Fibroblast of skin of left quadriceps (primary cell): Measurements from ENCODE around the gene CASP3.
"Not testable (repeated sequence)": the region's sequence is repeated elsewhere in the genome, so short reads cannot be mapped to it uniquely, and the experiment has no call there.

ENCODE experiments used
- DNase-seq, 2 experiments: peaks; one replicate each; pipeline ENCODE4 v3.0.0-alpha.2; 2013; ENCODE audit warnings: low read depth in 2 of 2

CASP3 gene

DNA sequence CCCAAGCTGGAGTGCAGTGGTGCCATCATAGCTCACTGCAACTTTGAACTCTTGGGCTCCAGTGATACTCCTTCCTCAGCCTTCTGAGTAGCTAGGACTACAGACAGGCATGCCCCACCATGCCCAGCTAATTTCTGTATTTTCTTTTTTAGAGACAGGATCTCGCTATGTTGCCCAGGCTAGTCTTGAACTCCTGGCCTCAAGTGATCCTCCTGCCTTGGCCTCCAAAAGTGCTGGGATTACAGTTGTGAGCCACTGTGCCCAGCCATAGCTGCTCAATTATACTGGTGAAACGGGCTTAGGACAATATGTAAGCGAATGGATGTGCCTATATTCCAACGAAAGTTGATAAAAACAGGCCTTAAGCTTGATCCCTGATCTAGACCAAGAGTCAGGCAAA, 13.1 kb downstream of the CASP3 start:
- no peak for DNase-seq

DNA sequence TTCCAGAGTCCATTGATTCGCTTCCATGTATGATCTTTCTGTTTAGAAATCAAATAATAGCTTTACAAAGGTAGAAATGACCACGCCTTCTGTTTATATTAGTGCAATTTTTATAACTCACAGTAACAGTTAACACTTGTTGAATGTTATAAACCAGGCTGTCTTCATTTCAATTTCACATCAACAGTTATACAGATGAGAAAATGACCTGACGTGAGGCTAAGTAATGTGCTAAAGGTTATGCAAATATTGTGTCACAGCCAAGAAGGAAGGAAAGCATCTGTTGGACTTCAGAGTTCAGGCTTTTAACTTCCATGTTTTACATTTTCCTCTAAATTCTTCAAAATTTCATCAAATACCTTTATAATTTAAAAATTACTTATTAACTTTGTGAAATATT, 13.9 kb downstream of the CASP3 start:
- no peak for DNase-seq

DNA sequence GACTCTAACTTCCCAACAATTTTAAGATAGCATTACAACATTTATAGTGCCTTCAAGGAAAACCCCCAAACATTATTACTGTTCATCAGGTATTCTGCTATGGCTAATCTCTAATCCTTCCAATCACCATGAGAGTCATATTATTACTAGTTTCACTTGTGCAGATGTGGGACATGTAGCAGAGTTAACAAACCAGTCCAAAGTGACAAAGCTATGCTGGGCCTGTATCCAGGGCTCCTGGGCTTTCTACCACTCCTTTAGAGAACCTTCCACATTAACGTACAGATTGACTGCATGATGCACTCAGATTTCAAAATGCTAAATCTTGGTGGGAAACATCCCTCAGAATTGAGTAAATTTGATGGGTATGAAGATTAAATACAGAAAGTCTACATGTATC, 16.4 kb downstream of the CASP3 start:
- no peak for DNase-seq

DNA sequence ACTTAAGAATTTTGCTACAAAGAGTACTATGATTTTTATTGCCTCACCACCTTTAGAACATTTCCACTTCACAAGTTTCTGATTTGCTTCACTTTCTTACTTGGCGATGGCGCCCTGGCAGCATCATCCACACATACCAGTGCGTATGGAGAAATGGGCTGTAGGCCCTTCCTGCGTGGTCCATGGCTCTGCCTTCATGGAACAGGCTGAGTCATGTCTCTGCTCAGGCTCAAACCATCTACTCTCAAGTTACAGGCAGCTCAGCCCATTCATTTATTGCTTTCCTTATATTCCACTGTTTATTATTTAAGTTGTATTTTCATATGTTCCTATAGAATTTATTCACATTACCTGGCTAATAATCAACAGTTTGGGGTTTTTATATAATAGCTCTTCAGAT, 21.1 kb downstream of the CASP3 start:
- no peak for DNase-seq

DNA sequence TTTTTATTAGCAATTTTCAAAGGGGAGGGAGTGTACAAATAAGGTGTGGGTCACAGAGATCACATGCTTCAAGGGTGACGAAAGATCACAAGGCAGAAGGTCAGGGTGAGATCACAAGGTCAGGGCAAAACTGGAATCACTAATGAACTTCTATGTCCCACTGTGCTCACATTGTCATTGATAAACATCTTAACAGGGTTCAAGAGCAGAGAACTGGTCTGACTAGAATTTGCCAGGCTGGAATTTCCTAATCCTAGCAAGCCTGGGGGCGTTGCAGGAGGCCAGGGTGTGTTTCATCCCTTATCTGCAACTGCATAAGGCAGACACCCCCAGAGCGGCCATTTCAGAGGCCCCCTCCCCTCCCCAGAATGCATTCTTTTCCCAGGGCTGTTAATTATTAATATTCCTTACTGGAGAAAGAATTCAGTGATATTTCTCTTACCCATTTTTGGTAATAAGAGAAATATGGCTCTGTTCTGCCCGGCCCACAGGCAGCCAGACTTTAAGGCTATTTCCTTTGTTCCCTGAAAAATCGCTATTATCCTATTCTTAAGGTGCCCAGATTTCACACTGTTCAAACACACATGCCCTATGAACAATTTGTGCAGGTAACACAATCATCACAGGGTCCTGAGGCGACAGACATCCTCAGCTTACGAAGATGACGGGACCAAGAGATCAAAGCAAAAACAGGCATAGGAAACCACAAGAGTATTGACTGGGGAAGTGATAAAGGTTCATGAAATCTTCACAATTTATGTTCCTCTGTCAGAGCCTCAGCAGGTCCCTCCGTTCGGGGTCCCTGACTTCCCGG, 23.3 kb downstream of the CASP3 start:
- not testable (repeated sequence) for DNase-seq

DNA sequence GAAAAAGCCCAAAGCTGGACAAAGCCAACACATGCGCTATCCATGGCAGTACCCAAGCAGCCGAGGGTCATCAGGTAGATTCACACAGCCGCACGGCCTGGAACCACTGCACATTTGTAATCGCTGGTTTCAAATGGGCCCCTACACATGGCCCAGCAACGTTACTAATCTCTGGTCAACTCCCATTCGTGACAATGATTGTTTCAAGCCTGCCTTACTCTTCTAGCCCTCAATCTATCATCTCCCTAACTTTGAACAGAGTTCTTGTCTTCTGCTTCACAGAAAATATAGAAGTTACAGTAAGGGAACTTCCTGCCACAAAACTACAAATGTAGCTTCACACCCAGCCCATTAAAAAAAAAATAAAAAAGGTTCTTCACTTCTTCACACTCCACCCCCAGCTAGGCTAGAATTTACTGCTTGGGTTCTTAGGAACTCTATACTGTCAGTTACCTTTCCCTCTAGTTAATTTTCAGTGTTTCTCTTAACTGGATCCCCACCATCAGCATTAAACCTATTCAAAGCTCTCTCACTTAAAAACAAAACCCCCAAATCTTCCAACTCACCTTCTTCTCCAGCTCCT, 24.2 kb downstream of the CASP3 start:
- no peak for DNase-seq

DNA sequence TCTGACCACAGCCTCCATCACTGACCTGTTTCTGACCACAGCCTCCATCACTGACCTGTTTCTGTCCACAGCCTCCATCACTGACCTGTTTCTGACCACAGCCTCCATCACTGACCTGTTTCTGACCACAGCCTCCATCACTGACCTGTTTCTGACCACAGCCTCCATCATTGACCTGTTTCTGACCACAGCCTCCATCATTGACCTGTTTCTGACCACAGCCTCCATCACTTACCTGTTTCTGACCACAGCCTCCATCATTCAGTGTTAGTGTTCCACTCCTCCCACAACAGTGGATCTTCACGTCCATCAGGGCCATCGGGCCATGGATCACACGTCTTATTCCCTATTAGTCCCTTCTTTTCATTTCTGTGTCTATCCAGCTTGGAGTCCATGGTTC, 24.7 kb downstream of the CASP3 start:
- DNase-seq: not testable (repeated sequence)

DNA sequence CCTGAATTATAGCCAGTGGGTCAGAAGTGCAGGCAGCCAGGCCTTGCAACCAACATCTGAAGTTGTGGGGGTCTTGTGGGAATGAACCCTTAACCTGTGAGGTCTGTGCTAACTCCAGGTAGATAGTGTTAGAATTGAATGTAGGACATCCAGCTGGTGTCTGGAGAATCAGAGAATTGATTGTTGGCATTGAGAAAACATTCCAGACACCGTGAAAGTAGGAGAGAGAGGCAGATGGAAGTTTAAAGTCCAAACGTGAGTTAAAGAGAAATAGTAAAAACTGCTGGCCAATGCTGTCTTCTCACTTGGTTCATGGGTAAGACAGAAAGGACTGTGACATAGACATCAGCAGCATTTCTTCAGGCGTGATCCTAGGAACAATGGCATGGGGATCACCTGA, 27.7 kb downstream of the CASP3 start:
- DNase-seq: no peak

DNA sequence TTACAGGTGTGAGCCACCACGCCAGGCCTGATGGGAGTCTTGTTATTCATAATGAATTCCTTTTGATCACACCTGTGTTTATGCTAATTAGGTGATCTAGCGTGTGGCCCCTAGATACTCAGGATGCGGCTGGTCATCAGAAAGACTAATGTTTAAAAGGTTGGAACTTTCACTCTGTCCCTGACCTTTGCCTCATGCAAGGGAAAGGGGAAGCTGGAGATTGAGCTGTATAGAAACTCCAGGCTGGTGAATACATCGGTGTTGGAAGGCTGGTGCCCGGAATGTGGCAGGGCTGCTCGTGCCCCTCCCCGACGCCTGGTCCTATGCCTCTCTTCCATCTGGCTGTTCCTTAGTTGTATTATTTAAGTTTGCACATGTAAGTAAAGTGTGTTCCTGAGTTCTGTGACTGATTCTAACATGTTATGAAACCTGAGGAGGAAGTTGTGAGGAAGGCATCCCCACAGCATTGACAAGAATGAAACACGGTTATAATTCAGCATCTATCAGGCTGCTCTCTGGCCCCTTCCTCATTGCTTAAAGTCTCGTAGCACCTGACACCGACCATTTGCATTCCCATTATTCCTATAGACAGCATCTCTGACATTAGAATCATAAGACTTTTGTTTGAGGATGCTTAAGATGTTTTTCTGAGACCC, 28.9 kb downstream of the CASP3 start:
- no peak for DNase-seq

DNA sequence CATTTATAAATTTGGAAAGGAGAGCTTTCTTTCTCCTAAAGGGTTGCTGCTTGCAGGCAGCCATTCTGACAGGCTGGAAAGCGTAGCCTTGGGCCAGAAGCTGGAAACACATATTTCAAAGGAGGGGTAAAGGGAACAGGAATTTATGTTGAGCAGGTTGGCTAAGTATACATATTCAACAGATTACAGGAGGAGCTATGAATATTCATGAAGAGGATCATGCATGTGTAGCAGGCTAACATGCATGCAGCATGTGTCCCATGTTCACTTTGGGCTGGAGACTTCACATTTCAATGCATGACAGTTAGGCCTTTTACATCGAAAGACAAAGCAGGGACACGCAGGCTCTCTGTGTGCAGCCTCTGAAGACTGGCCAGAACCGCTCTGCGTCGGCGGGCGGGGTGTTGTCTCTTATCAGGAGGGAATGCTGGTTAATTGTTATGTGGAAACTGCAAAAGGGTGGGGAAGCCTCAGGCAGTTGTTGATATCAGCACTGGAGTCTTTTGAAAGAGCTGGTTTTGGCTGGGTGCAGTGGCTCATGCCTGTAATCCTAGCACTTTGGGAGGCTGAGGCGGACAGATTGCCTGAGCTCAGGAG, 31.5 kb downstream of the CASP3 start:
- DNase-seq: no peak

DNA sequence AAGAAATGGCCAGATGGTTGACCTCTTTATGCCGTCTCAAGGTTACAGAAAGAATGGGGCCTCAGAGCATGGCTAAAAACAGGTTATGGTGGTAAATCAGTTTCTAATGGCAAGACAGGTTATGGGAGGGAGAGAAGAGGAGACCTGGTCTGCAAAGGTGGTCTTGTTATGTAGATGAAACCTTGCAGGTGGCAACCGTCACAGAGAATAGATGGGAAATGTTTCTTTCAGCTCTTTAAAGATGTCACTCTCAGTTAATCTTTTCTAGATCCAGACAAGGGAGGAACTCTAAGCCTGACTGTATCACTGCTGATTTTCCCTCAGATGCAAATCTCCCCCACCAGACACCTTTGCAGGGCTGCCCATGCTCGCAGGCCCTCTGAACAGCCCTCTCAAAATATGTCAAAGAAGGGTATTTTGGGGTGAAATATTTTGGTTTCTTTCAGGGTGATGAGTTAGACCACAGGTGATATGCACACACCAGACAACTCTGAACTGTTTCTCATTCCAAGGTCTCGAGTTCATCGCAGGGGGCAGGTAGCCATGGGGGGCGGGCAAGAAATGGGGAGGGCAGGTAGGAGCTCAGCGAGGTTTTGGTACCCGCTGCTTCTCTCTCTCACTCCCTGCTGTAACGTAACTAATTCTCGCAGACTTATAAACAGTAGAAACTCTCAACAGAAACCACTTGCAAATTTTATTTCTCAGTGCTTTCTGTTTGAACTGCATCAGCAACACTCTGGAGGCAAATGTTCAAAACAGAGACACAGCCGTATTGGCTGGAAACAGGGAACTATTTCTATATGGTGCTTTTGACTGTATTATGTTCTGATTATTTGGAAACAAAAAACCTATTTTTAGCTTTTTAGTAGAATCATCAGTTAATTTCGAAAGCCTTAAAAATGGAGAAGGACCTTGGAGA, 32.4 kb downstream of the CASP3 start:
- no peak for DNase-seq

DNA sequence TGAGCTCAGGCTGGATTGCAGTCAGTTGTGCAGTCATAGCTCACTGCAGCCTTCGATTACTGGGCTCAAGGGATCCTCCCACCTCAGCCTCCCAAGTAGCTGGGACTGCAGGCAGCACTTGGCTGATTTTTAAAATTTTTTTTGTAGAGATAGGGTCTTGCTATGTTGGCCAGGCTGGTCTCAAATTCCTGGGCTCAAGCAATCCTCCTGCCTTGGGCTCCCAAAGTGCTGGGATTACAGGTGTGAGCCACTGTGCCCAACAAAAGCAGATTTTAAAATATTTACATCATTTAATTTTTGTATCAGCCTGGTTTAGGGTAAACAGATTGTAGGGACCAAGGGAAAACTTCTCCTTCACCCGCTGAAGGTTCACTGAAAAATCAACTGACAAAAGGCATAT, 33.1 kb downstream of the CASP3 start:
- not testable (repeated sequence) for DNase-seq

DNA sequence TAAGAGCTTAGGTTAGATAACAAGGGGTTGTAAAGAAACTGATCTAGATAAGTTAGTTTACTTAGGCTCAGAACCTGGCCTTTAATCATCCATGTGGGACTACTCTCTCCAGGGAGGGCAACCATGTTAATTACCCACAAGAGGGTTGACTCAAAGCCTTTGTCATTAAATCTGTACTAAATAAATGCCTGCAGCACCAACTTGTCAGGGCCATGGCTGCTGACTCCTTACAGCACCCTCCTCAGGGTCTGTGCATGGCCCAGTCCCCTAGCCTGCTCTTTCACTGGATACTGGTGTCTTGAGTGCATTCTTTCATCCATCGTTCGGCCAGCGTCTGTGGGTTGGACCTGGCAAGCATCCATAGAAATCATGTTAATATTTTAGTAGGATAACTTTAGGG, 34.7 kb downstream of the CASP3 start:
- DNase-seq: no peak

DNA sequence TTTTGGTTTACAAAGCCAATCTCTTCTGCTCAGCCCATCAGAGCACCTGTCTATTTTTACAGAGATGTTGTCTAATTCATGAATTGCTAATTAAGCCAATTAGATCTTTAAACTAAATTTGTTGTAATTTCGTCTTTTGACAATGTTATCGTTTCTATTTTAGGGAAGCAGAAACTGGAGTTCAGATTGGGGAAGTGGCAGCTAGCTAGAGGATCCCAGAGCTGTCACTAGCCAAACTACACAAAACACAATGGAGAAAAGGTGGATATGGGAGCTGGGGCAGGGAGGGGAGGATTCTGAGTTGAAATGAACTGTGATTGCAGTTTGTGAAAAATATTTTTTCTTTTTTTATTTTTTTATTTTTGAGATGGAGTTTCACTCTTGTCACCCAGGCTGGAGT, 35.8 kb downstream of the CASP3 start:
- DNase-seq: no peak

DNA sequence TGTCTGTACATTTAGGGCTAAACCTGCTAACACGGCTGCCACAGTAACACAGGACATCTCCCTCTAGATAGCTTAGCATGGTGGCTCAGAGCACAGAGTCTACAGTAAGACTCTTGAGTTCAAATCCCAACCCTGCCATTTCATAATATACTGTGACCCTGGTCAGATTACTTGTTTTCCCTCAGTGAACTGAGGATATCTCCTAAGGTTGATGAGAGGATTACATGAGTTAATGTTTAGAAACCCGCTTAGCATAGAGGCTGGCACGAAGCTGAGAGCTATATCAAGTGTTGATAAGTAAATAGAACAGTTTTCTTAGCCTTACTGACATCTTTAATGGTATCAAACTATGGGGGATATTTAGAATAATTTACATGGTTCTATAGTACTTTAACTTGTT, 37.2 kb downstream of the CASP3 start:
- no peak for DNase-seq

DNA sequence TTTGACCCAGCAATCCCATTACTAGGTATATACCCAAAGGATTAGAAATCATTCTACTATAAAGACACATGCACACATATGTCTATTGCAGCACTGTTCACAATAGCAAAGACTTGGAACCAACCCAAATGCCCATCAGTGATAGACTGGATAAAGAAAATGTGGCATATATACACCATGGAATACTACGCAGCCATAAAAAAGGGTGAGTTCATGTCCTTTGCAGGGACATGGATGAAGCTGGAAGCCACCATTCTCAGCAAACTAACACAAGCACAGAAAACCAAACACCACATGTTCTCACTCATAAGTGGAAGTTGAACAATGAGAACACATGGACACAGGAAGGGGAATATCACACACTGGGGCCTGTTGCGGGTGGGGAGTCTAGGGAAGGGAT, 41.8 kb downstream of the CASP3 start:
- DNase-seq: not testable (repeated sequence)

DNA sequence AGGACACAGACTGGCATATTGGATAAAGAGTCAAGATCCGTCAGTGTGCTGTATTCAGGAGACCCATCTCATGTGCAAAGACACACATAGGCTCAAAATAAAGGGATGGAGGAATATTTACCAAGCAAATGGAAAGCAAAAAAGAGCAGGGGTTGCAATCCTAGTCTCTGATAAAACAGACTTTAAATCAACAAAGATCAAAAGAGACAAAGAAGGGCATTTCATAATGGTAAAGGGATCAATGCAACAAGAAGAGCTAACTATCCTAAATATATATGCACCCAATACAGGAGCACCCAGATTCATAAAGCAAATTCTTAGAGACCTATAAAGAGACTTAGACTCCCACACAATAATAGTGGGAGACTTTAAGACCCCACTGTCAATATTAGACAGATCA, 46.4 kb downstream of the CASP3 start:
- not testable (repeated sequence) for DNase-seq

DNA sequence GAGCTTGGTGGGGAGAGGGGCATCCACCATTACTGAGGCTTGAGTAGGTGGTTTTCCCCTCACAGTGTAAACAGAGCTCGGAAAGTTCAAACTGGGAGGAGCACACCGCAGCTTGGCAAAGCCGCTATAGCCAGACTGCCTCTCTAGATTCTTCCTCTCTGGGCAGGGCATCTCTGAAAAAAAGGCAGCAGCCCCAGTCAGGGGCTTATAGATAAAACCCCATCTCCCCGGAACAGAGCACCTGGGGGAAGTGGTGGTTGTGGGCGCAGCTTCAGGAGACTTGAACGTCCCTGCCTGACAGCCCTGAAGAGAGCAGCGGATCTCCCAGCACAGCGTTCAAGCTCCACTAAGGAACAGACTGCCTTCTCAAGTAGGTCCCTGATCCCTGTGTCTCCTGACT, 48.3 kb downstream of the CASP3 start:
- not testable (repeated sequence) for DNase-seq

DNA sequence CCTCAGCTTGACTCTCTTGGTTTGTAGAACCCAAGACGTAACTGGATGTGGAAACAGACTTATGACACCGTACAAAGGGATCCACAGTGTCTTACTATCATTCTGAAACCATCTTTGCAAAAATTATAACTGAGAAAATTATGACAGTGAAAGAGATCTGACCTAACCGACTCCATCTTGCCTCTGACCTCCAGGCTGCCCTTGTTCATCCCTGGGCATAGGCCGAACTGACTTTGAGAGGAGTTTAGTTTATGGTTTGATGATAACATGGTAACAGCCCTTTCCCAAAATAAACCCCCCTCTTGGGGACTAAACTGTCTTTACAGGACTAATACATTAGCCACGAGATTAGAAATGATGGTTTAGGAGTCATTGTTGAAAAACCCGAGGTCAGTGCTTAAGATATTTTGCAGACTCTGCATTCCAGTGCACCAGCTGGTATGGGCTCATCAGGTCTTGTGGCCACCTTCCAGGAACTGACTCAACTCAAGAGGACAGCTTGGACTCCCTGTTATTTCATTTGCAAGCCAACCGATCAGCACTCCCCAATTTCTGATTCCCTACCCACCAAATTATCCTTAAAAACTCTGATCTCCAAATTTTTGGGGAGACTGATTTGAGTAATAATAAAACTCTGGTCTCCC, 49.6 kb downstream of the CASP3 start:
- DNase-seq: peak; percentile 4 to 13

DNA sequence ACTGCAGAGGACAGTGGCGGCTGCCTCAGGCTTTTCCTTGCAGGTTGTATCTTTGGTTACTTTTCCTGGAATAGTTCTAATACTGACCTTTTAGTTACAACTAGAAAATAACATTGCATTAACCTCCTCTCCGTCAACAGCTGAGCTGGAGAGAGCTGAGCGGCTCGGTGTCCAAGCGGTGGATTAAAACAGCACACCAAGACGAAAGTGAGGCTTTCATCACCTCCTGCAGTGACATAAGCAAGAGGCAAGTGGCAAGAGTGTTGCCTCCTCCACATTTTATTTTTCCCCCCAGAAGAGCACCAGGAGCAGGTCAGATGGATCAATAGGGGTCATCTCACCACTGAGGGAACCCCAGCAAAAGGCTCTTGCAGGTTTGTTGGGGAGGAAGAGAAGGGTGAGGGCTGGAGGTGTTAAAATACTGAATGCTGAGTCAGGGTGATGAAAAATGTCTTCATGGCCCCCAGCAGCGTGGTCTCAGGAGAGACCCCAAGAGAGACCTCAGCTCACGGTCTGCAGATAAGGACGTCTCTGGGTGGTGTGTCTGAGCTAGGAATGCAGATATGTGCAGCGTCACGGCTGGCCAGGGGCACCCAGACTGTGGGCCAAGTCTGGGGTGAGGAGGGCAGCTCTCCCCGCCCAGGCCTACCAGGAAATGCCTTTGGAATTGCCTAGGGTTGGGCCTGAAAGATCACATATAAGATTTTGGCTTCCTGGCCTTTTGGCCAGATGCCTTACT, 50.3 kb downstream of the CASP3 start:
- no peak for DNase-seq
